ENCODE data around the gene SLU7.

SLU7 gene

DNA sequence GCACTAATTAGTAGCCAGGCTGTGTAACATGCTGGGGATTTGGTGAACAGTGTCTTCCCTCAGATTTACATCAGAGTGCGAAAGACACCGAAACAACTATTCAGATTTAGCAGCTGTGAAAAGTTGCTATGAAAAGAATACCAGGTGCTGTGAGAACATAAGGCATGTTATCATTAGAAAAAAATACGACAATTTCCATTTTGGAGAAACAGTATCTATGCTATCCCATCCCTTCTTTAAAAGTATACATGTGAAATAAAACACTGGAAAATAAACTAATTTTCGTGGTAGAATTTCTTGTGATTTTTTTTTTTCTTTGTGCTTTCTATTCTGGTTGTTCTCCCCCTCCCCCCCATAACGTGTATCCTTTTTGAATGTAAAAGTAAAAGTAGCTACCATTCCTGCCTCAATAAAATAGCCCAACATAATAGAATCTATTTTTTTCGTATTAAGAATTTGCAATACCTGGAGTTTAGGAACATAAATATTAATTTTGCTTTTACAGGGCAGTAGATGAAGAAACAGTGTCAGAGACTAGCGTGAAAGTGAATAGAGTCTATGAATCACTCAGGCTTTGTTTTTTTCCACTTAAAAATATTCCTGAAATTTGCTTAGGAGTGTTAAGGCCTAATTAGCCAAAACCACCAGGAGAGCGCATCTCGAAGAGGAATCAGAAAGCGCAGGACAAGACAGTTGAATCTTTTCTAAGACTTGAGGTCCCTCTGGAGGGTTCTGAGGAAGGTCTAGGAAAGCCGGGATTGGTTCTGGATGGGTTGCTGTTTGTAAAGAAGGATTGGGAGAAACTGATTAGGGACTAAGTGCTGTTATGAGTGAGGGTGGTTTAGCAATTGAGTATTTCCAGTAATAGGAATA is 813 bp upstream of the SLU7 start:
- DNase-seq (ENCODE audit: low read depth), result no peak

DNA sequence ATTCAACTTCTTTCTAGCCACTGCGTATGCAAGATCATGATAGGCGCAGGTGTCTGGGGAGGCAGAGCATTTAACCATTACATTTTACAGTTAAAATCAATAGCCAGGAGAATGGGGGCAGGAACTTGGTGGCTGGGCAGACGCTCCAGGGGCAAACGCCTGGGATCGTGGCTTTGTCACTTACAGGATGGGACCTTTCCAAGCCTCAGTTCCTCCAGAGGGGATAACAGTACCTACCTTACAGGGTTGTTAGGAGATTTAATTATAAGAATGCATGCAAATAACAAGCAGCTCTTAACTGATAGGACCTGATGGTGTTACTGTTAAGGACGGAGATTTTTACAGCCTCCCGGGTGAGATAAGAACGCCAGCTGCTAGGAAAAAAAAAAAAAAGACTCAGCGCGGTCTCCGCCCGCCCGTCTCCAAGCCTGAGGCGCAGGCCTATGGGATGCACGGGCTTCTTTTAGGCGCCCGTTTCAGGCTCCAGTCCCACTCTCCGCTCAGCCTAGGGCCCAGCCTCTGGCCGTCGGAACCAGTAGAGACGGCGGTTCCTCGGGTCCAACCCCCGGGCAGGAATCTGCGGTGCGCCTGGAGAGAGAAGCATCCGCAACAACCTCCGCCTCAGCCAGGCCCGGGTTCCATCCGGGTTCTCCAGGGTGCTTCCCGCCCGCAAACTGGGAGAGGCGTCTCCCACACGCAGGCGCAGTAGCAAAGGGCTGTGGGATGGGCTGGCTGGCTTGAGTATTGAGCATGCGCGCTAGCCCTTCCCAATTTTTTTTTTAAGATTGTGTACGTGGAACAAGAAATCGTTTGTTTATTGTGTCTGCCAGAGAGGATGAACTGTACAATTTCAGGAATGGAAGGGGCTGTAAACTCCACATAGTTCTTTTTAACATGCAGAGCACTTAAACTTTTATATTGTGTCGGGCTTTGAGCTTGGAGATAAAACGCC is 19.2 kb downstream of the SLU7 start, which contains the start of gene FAM200C:
TSS of gene FAM200C (minus strand) at position 653 of the 952 bp plus-strand sequence. CDS start 4,564 bp downstream, outside the sequence.
- DNase-seq (ENCODE audit: low read depth), result peak; percentile 33

DNA sequence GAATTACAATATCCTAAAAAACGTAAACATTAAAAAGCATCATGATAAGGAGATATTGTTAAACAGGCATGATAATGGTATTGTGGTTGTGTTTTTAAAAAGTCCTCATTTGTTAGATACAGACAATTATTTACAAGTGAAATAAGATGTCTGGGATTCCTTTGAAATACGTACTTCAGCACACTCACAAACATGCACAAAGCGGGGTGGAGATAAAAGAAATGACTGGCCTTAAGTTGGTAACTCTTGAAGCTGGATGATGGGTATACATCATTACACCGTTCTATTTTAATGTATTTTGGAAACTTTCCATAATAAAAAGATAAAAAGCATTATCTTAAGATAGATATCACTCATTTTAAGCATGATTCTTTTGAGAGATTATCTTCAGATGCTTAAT is 20.1 kb downstream of the SLU7 start:
- no peak for DNase-seq (ENCODE audit: low read depth)

DNA sequence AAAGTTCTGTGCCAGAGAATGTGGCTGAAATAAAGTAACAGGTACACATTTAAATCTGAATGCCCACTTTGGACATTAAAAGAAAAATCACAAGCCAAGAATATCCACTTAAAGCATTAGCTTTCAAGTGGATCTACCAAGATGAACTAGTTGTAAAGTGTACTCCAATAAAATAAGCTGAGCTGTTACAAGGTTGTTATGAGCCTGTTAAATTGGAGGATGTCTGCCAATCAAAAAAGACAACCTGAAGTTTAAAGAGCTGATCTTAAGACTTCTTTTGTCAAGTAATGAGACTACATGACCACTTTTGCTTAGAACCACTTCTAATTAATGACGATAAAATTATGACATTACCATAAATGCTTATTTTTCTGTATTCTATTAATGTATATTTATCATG is 21.4 kb downstream of the SLU7 start:
- no peak for DNase-seq (ENCODE audit: low read depth)

DNA sequence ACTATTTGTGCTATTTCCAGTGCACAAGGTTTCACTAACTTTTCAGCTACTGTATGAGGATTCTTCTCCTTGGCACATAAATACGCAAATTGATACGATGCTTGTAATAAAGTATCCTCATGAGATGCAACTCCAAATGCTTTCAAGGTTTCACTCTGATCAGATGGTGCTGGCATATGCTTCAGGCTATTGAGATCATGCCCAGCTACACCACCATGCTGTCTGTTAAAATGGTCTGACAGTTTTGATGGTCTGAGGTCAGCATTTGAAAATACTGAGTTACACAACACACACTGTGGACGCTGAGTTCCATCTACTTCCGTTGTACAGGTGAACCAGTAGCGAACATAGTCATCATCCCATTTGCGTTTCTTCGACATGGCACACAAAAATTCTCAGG is 23.8 kb downstream of the SLU7 start:
- no peak for DNase-seq (ENCODE audit: low read depth)

DNA sequence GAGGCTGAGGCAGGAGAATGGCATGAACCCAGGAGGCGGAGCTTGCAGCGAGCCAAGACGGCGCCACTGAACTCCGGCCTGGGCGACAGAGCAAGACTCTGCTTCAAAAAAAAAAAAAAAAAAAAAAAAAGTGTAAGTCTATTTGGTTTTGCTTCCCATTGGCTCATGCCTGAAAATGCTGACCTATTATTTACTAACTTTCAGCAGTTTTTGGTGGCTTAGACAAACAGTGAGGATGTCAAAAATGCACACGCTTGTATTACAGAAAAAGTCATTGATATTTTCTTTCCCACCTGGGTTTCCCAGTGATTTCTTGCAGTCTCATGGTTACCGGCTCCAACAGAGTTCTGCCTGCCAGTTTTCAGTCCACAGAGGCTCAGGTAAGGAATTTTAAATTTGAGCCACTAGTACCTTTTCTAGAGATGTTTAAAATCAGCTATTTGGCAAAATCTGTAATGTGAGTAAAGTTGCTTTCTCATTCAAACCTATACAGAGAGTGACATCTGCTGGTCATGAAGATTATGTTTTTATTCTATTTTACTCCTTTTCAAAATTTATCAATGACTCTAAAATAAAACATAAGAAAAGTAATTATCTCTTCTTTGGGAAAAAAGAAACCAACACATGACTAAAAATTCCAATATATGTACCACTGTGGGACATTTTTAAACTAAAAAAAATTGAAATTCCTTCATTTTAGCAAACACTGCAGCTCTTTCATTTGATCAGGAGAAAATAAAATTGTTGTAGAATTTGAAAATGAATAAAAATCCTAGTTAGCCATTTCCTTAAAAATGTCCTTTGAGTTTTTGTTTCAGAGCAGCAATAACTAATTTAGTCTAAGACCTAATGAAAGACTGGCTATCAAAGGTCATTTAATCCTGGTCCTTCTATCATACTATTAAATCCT is 27.8 kb downstream of the SLU7 start:
- DNase-seq (ENCODE audit: low read depth), result no peak

DNA sequence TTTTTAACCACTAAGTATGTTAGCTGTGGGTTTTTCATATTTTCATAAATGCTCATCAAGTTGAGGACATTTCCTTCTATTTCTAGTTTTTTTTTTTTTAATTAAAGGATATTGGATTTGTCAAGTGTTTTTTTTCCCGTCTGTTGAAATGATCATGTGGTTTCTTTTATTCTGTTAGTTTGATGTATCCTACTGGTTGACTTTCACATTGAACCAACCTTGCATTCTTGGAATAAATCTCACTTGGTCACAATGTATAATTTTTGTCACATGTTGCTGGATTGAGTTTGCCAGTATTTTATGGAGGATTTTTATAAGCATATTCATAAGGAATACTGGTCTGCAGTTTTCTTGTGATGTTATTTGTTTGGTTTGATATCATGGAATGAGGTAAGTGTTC is 31.4 kb downstream of the SLU7 start:
- DNase-seq (ENCODE audit: low read depth), result no peak

DNA sequence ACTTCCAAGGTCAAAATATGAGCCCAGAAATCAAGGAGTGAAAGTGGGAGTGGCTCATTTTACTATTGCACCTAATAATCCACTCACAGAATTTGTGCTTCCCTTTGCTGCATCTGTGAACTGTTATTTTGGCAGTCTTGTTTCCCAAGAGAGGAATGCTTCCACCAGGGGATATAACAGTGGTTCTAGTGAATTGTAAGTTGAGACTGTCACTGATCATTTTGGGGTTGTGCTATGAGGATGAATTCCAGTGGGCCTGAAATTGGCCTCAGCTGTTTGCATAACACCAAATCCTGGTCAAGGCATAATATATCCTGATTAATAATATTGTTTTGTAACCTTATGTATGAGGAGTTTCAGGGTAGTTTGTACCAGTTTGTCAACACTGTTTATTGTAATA is 33.4 kb downstream of the SLU7 start:
- DNase-seq (ENCODE audit: low read depth), result no peak

DNA sequence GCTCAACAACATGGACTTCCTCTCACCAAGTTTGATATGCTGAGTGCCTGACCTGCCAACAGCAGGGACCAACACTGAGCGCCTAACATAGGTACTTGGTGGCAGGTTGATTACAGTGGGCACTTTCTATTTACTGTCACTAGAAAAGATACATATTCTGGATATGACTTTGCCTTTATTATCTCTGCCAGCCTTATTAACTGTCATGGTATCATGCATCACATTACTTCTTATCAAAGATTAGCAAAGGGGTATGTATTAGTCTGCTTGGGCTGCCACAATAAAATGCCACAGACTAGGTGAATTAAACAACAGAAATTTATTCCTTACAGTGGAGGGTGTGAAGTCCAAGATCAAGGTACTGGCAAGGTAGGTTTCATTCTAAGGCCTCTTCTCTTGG is 34.2 kb downstream of the SLU7 start:
- DNase-seq (ENCODE audit: low read depth), result no peak

DNA sequence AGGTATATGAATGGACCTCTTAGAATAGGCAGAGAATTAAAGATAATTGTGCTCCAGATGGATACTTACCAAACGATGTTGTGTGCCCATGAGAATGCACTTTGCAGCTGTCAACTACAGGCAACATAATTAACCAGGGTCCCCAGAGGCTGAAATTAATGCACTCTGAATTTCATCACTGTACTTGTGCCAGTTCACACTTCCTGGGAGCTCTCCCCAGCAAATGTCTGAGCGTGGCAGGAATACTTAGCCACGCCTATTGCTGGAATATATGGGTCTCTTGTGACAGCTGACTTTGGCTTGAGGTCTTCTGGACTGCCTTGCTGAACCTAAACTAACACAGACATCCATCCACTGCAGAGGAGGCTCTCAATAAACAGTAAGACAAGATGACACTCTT is 36.5 kb downstream of the SLU7 start:
- DNase-seq (ENCODE audit: low read depth), result no peak

DNA sequence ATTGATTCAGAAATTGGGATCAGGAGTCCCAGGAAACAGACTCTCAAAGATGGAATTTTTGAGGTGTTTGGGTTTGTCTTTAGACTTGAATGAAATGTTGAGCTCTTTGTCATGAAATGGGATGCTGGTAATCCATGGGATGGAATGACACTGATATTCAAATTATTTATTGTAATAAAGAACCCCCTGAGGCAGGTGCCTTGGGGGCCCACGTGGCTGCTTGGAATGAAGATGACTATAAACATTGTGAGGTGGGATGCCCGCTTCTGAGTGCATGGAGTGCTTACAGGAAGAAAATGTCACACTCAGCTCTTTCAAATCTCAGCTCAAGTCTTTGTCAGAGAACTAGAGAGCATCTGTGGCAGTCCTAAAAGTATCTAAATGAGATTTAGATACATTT is 38.8 kb downstream of the SLU7 start:
- DNase-seq (ENCODE audit: low read depth), result no peak

DNA sequence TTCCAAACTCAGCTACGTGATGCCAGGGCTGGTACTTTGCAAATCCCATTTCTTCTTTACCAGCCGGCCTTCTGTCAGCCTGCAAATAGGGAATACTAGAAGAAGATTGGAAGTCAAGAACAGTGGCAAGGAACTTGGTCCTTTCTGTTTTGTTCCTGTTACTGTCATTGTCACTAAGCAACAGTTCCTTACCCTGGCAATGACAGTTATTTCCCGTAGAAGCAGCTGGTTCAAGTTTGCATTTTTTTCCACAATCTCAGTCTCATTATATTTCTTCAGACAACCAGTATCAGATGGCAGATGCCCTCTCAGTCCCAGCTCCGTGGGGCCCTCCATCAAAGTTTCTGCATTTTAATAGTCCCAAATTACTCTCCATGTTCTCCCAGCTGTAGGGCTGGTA is 39.4 kb downstream of the SLU7 start:
- no peak for DNase-seq (ENCODE audit: low read depth)

DNA sequence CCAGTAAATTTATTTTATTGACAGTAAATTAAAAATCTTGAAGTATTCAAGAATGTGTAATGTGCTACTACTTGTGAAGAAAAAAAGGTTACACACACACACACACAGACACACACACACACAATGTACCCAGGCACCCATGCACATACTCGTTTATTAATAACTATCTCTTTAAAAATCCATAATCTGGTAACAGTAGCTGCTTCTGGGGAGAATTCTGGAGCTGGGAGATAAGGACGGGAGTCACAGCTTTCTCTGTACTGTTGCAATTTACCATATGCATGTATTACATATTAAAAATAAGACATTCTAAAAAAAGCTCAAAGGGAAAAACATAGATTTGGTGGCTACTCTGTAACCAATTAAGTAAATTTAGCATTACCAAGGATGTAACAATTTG is 40.6 kb downstream of the SLU7 start:
- no peak for DNase-seq (ENCODE audit: low read depth)

DNA sequence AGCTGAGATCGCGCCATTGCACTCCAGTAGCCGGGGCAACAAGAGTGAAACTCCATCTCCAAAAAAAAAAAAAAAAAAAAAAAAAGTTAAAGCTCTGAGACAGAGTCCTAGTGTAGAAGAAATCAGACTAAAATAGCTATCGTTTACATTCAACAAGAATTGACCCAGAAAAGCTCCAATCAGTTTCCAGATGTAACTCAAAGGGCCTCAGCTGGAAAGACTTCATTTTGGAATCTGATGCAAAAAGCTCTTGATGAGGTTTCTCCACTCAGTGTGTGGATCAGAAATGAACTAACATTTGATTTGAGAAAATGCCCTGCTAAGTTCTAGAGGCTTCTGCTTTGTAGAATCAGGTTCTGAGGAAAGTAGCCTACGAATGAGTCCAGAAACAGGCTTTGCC is 41.2 kb downstream of the SLU7 start:
- no peak for DNase-seq (ENCODE audit: low read depth)

DNA sequence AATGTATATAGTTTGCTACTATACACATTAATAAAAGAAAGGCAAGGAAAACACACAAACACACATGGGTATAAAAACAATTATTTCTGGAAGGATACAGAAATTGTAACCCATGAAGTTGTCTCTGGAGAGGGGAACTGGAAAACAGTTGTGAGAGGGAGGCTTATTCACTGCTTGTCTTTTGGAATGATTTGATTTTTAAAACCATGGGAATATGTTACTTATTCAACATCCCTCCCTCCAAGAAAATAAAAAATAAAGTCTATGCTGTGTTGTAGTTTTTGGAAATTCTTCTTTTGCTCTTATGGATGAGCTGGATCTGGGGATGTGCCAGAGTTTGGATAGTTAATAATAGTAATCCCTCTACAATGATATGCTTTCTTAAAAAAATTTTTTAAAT is 42.5 kb downstream of the SLU7 start:
- no peak for DNase-seq (ENCODE audit: low read depth)

DNA sequence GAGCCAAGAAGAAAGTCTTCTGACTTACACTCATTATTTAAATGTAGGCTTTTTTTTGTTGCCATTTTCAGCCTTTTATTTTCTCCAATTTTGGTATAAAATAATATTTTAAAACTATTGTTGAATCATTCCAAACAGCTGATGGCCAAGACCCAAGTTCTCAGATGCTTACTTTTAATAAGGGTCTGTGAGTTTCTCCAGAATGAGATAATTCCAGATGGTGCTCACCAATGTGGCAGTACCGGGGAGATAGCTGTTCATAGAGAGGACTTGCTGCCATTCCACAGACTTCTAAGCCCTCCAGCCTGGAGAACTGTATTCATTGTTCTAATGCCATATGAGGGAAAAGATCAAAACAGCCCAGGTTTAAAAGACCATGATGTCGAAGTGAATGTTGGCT is 43.2 kb downstream of the SLU7 start:
- no peak for DNase-seq (ENCODE audit: low read depth)

DNA sequence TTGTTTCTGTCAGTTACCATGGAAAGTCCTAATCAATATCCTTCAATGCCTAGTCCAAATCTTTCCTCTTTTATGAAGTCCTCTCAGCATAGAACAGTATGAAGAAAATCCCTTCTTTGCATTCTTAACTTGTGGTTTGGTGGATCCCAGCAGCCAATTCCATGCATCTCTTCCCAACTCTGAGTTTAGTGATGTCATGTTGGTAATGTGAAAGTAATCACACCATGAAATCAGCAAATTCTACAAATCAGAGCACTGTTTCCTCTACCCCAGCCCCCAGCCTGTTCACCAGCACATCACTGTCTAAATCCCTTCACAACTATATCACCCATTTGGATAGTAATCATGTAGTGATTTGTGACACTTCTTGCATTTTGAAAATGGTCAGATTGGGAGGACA is 43.7 kb downstream of the SLU7 start:
- no peak for DNase-seq (ENCODE audit: low read depth)

DNA sequence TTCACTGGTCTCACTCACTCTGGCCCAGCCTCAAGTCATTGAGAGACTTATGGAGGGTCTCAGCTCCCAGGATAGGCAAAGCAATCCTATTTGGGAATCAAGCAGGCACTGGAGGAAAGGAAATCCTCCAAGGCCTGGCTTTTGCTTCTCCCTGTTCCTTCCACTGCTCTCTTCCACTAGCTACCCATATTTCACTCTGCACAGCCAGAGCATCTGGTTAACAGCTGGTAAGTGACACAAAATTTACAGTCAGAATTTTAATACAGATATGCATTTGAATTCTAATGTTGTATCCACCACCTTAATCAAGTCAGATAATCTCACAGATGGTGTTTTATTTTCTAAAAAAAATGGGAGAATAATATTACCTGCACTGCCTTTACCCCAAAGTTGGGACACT is 47.6 kb downstream of the SLU7 start:
- DNase-seq (ENCODE audit: low read depth), result no peak

DNA sequence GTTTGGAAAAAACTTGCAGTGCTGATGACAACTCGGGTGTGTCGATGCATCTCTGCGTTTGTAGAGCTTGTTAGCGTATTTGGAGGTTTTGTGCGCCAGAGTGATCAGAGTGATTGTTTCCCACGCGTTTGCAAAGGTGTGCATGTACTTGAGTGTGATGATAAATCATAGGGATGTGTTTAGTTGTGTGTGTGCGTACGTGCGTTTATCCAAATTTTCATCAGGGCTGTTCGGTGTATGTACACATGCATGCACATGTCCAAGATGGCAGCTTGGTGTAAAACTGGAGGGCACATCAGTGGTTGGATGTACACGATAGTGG is 48.2 kb downstream of the SLU7 start:
- DNase-seq (ENCODE audit: low read depth), result no peak

DNA sequence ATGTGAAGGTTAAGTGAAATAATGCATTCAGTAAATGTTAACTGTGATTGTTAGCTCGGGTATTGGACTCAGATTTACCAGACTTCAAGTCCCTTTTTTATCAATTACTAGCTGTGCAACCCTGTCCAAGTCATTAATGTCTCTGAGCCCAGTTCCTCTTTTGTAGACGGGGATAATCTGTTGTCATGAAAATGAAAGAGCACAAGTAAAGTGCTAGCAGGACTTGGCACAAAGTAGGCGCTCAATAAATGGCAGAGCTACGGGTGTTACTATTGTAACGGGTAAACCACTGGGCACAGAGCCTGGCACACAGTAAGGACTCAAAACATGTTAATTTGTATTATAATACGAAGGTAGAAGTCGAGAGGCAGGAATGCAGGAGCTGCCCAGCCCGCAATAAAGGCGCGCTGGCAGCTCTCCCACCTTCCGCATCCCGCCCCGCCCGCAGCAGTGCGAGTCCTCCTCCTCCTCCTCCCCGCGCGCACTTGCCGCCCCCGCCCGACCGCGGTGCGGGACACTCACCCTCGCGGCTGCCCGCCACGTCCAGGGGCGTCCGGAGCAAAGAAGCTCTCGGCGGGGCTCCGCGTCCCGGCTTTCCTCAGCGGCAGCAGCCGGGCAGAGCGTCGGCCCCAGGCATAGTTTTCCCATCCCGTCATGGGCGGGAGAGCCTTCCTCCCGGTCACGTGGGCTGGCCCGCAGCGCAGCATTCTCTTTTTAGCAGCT is 48.7 kb downstream of the SLU7 start, which contains the start of gene C1QTNF2:
TSS of gene C1QTNF2 (minus strand) at position 637 of the 723 bp plus-strand sequence. CDS start 15,615 bp downstream, outside the sequence.
- no peak for DNase-seq (ENCODE audit: low read depth)

DNA sequence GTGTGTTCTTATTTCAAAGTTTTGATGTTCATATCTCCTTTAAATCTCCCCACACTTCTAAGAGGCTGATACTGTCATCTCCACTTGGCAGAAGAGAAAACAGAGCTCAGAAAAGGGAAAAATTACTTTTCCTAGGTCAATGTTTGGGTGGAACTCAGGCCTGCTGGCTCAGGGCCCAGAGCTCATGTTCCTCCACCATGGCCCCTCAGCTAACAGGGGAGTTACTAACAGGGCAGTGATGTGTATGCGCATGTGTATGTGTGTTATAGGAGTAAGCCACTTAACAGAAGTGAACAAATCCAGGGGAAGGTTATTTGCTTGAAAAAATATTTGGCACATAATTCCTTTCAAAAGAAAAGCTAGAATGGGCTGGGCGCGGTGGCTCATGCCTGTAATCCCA is 51.0 kb downstream of the SLU7 start:
- no peak for DNase-seq (ENCODE audit: low read depth)
